MM.1S (cell line): ENCODE measurements around the gene DOK4.
"Not testable (repeated sequence)": the region's sequence is repeated elsewhere in the genome, so short reads cannot be mapped to it uniquely, and the experiment has no call there.

Source experiments
- DNase-seq: peaks from one replicate; pipeline ENCODE4 v3.0.0-alpha.2; 2015
- H2AFZ ChIP-seq: fragments of 300-600 bp; sonication (generic); 2 replicates; pipeline ENCODE4 v1.6.0; 2016; ENCODE audit warnings: antibody characterized with exemption, low read length
- H3F3A ChIP-seq: fragments of 300-600 bp; sonication (generic); 2 replicates; pipeline ENCODE4 v1.6.1; 2016; ENCODE audit warnings: mild to moderate bottlenecking, antibody characterized with exemption, low read length, moderate library complexity, mixed read lengths; ENCODE audit not compliant: insufficient read depth
- H3K27ac ChIP-seq: fragments of 300-600 bp; sonication (generic); 2 replicates; pipeline ENCODE4 v1.5.1; 2016; ENCODE audit warnings: mild to moderate bottlenecking, low read length
- H3K27me3 ChIP-seq: fragments of 300-600 bp; sonication (generic); replicated peaks from 2 replicates; pipeline ENCODE4 v1.6.0; 2016; ENCODE audit warnings: low read length; ENCODE audit not compliant: insufficient read depth
- H3K36me3 ChIP-seq: fragments of 300-600 bp; sonication (generic); replicated peaks from 2 replicates; pipeline ENCODE4 v1.6.1; 2016; ENCODE audit warnings: mild to moderate bottlenecking, low read length, mixed read lengths; ENCODE audit not compliant: insufficient read depth
- H3K4me1 ChIP-seq: fragments of 300-600 bp; sonication (generic); 2 replicates; pipeline ENCODE4 v1.6.1; 2016; ENCODE audit warnings: low read length, mixed read lengths
- H3K4me2 ChIP-seq: fragments of 300-600 bp; sonication (generic); 2 replicates; pipeline ENCODE4 v1.6.0; 2016; ENCODE audit warnings: low read depth, low read length
- H3K4me3 ChIP-seq: fragments of 300-600 bp; sonication (generic); 2 replicates; pipeline ENCODE4 v1.5.1; 2016; ENCODE audit warnings: low read length, mixed read lengths
- H3K79me2 ChIP-seq: fragments of 300-600 bp; sonication (generic); 2 replicates; pipeline ENCODE4 v1.6.1; 2016; ENCODE audit warnings: mixed run types, low read length, mixed read lengths
- H3K9ac ChIP-seq: fragments of 300-600 bp; sonication (generic); 2 replicates; pipeline ENCODE4 v1.6.1; 2016; ENCODE audit warnings: low read length, mixed read lengths
- H3K9me2 ChIP-seq: fragments of 300-600 bp; sonication (generic); replicated peaks from 2 replicates; pipeline ENCODE4 v1.6.1; 2016; ENCODE audit warnings: mild to moderate bottlenecking, low read length, mixed read lengths; ENCODE audit not compliant: insufficient read depth
- H3K9me3 ChIP-seq: fragments of 300-600 bp; sonication (generic); replicated peaks from 2 replicates; pipeline ENCODE4 v1.6.1; 2016; ENCODE audit warnings: mild to moderate bottlenecking, low read length, mixed read lengths; ENCODE audit not compliant: insufficient read depth
- H4K20me1 ChIP-seq: fragments of 300-600 bp; sonication (generic); 2 replicates; pipeline ENCODE4 v1.6.1; 2016; ENCODE audit warnings: mild to moderate bottlenecking, low read length, moderate library complexity, mixed read lengths; ENCODE audit not compliant: insufficient read depth
- CTCF ChIP-seq: fragments of 300-600 bp; sonication (generic); IDR thresholded peaks from 2 replicates; pipeline ENCODE4 v1.5.1; 2016; ENCODE audit warnings: antibody characterized with exemption, low read length, mixed read lengths
- EZH2 ChIP-seq: fragments of 300-600 bp; sonication (generic); optimal IDR thresholded peaks from 2 replicates; pipeline ENCODE3; 2017; ENCODE audit warnings: low read depth, mild to moderate bottlenecking, antibody characterized with exemption, low read length, mixed read lengths
- EZH2phosphoT487 ChIP-seq: fragments of 300-600 bp; sonication (generic); IDR thresholded peaks from 2 replicates; pipeline ENCODE4 v1.6.1; 2018; ENCODE audit warnings: antibody characterized with exemption, low read length

DOK4 gene

DNA sequence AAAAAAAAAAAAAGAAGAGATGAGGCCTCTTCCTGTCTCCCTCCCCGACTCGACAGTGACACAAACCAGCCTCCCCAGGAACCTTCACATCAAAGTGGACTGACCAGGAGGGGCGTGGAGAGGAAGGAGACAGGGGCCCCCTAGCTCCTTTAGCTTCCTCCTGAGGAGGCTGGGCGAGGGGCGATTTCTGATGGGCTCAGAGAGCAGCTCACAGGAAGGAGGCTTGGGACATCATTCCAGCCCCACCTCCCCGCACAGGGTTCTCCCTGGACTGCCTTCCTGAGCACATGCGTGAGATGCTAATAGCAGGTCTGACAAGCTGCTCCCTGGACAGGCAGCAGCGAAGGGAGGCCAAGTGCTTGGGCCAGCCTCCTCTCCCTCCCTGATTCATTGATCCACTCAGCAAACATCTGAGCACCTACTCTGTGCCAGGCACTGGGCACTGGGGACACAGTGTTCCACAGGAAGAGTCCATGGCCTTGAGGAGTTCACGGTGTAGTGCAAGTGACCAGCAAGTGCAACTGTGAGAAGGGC, 14.4 kb upstream of the DOK4 start:
- no peaks in the 10 kb centered on the region for H3K27me3 ChIP-seq
- H2AFZ ChIP-seq: no peak overlapping the region

GRCh38 chr16:57499941-57500340, 13.6 kb upstream of the DOK4 start:
- not testable (repeated sequence) for H3F3A ChIP-seq, H3K27ac ChIP-seq, H3K4me1 ChIP-seq, H3K9ac ChIP-seq, H3K4me2 ChIP-seq, H3K4me3 ChIP-seq, H4K20me1 ChIP-seq, H3K79me2 ChIP-seq, H3K9me2 ChIP-seq, H3K36me3 ChIP-seq, H2AFZ ChIP-seq, H3K27me3 ChIP-seq, H3K9me3 ChIP-seq, DNase-seq

More for the DNA sequence above, 14.4 kb upstream of the DOK4 start:
- Histone ChIP-seq H3K36me3 (no peaks in the 10 kb centered on the region), H3K4me3 (no peak overlapping the region), H3K9me2 (no peaks in the 10 kb centered on the region), H4K20me1 (no peaks in the 10 kb centered on the region), H3K9ac (no peak overlapping the region), H3F3A (no peaks in the 10 kb centered on the region), H3K9me3 (no peaks in the 10 kb centered on the region), H3K4me2 (no peak overlapping the region), H3K27ac (no peak overlapping the region), H3K79me2 (no peaks in the 10 kb centered on the region), H3K4me1 (no peaks in the 10 kb centered on the region)
- no peak for DNase-seq
- no peak for TF ChIP-seq CTCF
- TF ChIP-seq EZH2phosphoT487: no peak
- TF ChIP-seq EZH2: no peak

DNA sequence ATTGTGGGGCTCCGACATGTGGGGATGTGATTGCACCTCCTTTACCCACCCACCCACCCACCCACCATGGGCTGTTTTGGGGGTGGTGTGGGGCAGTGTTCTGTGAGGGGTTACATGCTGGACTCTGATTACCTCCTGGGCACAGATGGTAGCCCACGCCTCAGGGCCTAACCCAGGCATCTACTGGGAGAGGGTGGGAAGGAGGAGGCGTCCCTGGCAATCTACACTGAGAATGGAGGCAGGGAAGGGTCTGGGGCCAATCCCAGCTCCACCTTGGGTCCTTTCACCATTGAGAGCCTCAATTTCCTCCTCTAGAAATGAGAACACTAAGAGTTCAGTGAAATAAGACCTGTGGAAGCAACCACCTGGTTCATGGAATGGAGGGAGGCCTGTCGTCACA, 11.7 kb upstream of the DOK4 start:
- H3K27me3 ChIP-seq: no peaks in the 10 kb centered on the region
- DNase-seq: no peak

More for the DNA sequence above, 11.7 kb upstream of the DOK4 start:
- H3K4me1 ChIP-seq: no peaks in the 10 kb centered on the region
- H3K36me3 ChIP-seq: no peaks in the 10 kb centered on the region
- no peak overlapping the region for H2AFZ ChIP-seq
- TF ChIP-seq EZH2 (no peak), CTCF (no peak), EZH2phosphoT487 (no peak)
- H3K9me2 ChIP-seq: no peaks in the 10 kb centered on the region
- no peak overlapping the region for H3K4me3 ChIP-seq
- H3K4me2 ChIP-seq: no peak overlapping the region
- no peaks in the 10 kb centered on the region for H3K79me2 ChIP-seq
- no peak overlapping the region for H3K27ac ChIP-seq
- no peak overlapping the region for H3K9ac ChIP-seq
- no peaks in the 10 kb centered on the region for H3F3A ChIP-seq
- H4K20me1 ChIP-seq: no peaks in the 10 kb centered on the region
- no peaks in the 10 kb centered on the region for H3K9me3 ChIP-seq
